Measurements from ENCODE around the gene ATP5F1A. TPM values are rescaled to one million over a fixed set of nuclear protein-coding genes. Genes with fewer than 3 reads are reported as not detected.

Gene ATP5F1A
- total and polyA plus RNA-seq, 2 of the 4 experiments (the other 2 are of a cell fraction), result 543 to 1,085 TPM

DNA sequence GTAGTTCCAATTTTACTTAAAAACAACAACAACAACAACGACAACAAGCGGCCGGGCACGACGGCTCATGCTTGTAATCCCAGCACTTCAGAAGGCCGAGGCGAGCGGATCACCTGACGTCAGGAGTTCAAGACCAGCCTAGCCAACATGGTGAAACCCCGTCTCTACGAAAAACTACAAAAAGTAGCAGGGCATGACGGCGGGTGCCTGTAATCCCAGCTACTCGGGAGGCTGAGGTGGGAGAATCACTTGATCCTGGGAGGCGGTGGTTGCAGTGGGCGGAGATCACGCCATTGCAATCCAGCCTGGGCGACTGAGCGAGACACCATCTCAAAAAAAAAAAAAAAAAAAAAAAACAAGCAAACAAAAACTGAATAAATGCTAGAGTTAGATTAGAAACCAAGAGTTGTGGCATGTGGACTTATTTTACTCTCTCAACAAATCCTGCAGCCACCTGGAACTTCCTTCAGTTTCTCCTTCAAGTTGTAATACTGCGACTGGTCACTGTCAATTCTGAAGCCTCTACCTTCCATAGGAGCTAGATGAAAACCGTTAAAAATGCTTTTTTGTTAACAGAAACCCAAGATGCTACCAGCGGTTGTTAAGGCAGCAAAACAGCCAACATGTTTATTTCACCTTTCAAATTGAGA is 1.3 kb downstream of the ATP5F1A start:
- Histone ChIP-seq H3K14ac (replicated peaks; ENCODE audit: low read depth, low read length) (peak overlapping the region; percentile 99), H3K4me3 (ENCODE audit: insufficient read depth, low read depth, low read length) (peak overlapping the region; percentile 91), H3K9me1 (ENCODE audit: insufficient read depth, low read length) (0 out of 2 replicates have a peak, but pooled peaks cover 3% of the 10 kb centered on the region), H3K9ac (ENCODE audit: low read depth, low read length) (peak overlapping the region; percentile 97), H2AK5ac (ENCODE audit: low read depth, low read length) (0 out of 2 replicates have a peak overlapping the region, but pooled peaks have one; percentile 17), H3K4me1 (ENCODE audit: control insufficient read depth, insufficient read depth, low read length) (peaks cover 3% of the 10 kb centered on the region), H3K4me2 (ENCODE audit: low read depth, low read length) (peak overlapping the region; percentile 94), H3K4ac (ENCODE audit: low read depth, low read length) (no peak overlapping the region), H2AK9ac (replicated peaks; ENCODE audit: low read depth, low read length, poor library complexity) (peak overlapping the region; percentile 9), H4K5ac (ENCODE audit: low read depth, low read length) (no peak overlapping the region), H3K18ac (ENCODE audit: low read depth, low read length) (no peak overlapping the region), H3K36me3 (ENCODE audit: control insufficient read depth, insufficient read depth, low read length) (peaks cover 20% of the 10 kb centered on the region), H3K27me3 (ENCODE audit: control insufficient read depth, insufficient read depth, low read length) (no peaks in the 10 kb centered on the region), H3K56ac (ENCODE audit: extremely low read depth, insufficient read depth, low read length) (peak overlapping the region; percentile 51; the same call in 1 of the 2 replicates), H3K27ac (ENCODE audit: insufficient read depth, low read length) (peak overlapping the region; percentile 22), H3K79me1 (ENCODE audit: low read depth in 1 of 2, low read length in 2 of 2) (peaks cover 12 to 25% of the 10 kb centered on the region in 2 experiments), H4K20me1 (ENCODE audit: insufficient read depth, low read length) (peaks cover 36% of the 10 kb centered on the region), H3K9me3 (ENCODE audit: control insufficient read depth, insufficient read depth, low read length) (no peaks in the 10 kb centered on the region), H2BK5ac (ENCODE audit: low read depth, low read length, poor library complexity, severe bottlenecking) (peak overlapping the region; percentile 89), H3K23ac (ENCODE audit: low read depth, low read length) (peak overlapping the region; percentile 95; the same call in 1 of the 2 replicates), H2BK15ac (ENCODE audit: low read depth, low read length) (no peak overlapping the region), H4K8ac (ENCODE audit: low read depth in 2 of 2, low read length in 2 of 2) (no peak overlapping the region), H4K91ac (ENCODE audit: insufficient read depth, low read depth, low read length) (no peak overlapping the region), H2BK120ac (ENCODE audit: low read depth, low read length) (no peak overlapping the region), H2BK20ac (ENCODE audit: low read depth, low read length) (no peak overlapping the region), H2AFZ (replicated peaks; ENCODE audit: low read length, poor library complexity) (no peak overlapping the region)
- ATAC-seq (ENCODE audit: low read depth) (no peak), DNase-seq (no peak)
- WGBS, 2 experiments (ENCODE audit: extremely low coverage in 2 of 2, insufficient read length in 1 of 2), result no CpG with 5 or more reads among the region's 22 CpGs
- intact Hi-C loops (cut with micrococcal nuclease), result no loop called here
- dilution Hi-C loops (cut with HindIII; ENCODE audit: low sequenced_read_pairs, unreplicated experiment), result no loop called here
- TSS peak; percentile 24 for BruUV-seq (replicated peaks)
- in situ Hi-C loops (cut with MboI; ENCODE audit: low sequenced_read_pairs), result no loop called here
- TF ChIP-seq MAFK (IDR thresholded peaks at IDR 0.05; ENCODE audit: low read depth, low read length) (no peak), MXI1 (IDR thresholded peaks at IDR 0.05; ENCODE audit: borderline replicate concordance, low read depth, low read length) (no peak), NFE2L2 (IDR thresholded peaks at IDR 0.05; ENCODE audit: low read depth, low read length) (no peak), CHD1 (IDR thresholded peaks at IDR 0.05; ENCODE audit: low read depth, low read length) (no peak), CEBPB (IDR thresholded peaks at IDR 0.05; ENCODE audit: low read depth, low read length) (no peak)
- ChIA-PET POLR2A (ENCODE audit: unreplicated experiment) (no interaction called here), CTCF (interaction anchor here (0.8 kb wide), 1 partner anchor 11 kb away, joined by 4 read pairs; no protein-coding TSS in a partner anchor)

Measured in IMR-90 (cell line).